Gastrocnemius medialis (tissue), 4 donors: ENCODE measurements around the gene DDIT3. TPM values are rescaled to one million over a fixed set of nuclear protein-coding genes. Genes with fewer than 3 reads are reported as not detected.

Experiments
- ATAC-seq, 2 donors: fragments of 150-250 bp; one replicate each; pipeline ENCODE4 v1.9.1; 2016
- DNase-seq, 2 donors: peaks; one replicate each; pipeline ENCODE4 v3.0.0-alpha.2; 2019
- H3K27ac ChIP-seq, 4 donors: fragments of 200-600 bp; sonication (generic); 1 replicate in 1 of 4; 2 replicates in 3 of 4; pipeline ENCODE4 v1.5.1; 2016 to 2018; ENCODE audit warnings: mild to moderate bottlenecking in 2 of 4, moderate library complexity in 1 of 4
- H3K27me3 ChIP-seq, 3 donors: fragments of 200-600 bp; sonication (generic) in 2 of 3; 1 replicate in 1 of 3; 2 replicates in 2 of 3; pipeline versions ENCODE4 v1.5.1 to v1.6.0; 2016 to 2019; ENCODE audit warnings: mild to moderate bottlenecking in 1 of 3, moderate library complexity in 1 of 3
- H3K36me3 ChIP-seq, 2 donors: fragments of 200-600 bp; sonication (generic) in 1 of 2; one replicate each; pipeline ENCODE4 v1.5.1; 2017 to 2018
- H3K4me1 ChIP-seq, 2 donors: fragments of 200-600 bp; sonication (generic) in 1 of 2; one replicate each; pipeline ENCODE4 v1.5.1; 2016 to 2017; ENCODE audit warnings: mild to moderate bottlenecking in 2 of 2
- H3K4me3 ChIP-seq, 4 donors: fragments of 200-600 bp; sonication (generic) in 3 of 4; 1 replicate in 1 of 4; 2 replicates in 3 of 4; pipeline ENCODE4 v1.5.1; 2016 to 2019; ENCODE audit warnings: mild to moderate bottlenecking in 2 of 4
- H3K9me3 ChIP-seq, 3 donors: fragments of 200-600 bp; sonication (generic) in 2 of 3; 1 replicate in 1 of 3; 2 replicates in 2 of 3; pipeline ENCODE4 v1.5.1; 2016 to 2019
- POLR2A ChIP-seq, 2 donors: fragments of 450-650 bp; IDR thresholded peaks; one replicate each; pipeline ENCODE4 v1.6.1; 2017; ENCODE audit warnings: antibody characterized with exemption in 2 of 2, mild to moderate bottlenecking in 2 of 2, moderate library complexity in 2 of 2
- in situ Hi-C, 4 donors: fragments of 200-750 bp; cut with MboI; loops; one replicate each; pipeline versions ENCODE4 v1.15.0 to v1.8.0; 2017; ENCODE audit warnings: low sequenced_read_pairs in 4 of 4
- intact Hi-C: fragments of 100-400 bp; cut with DNase I; formaldehyde crosslinking; loops from one replicate; pipeline ENCODE4 v1.15.1; 2023; ENCODE audit warnings: low total_unique reads
- total RNA-seq, 4 donors: library from RNA; depleted of rRNA; stranded (reverse); fragments of >200 nt; gene quantifications; one replicate each; pipeline versions ENCODE4 v1.1.0 to v1.2.3, GENCODE V29; 2016
- TF ChIP-seq, protein P1 (sequence below), 5 experiments: fragments of 450-650 bp in 3 of 5; fragments of 200-600 bp in 2 of 5; sonication (generic) in 2 of 5; IDR thresholded peaks in 4 of 5; conservative IDR thresholded peaks in 1 of 5; 1 replicate in 4 of 5; 2 replicates in 1 of 5; pipeline ENCODE4 v1.5.1; 2016 to 2019; ENCODE audit warnings: antibody characterized with exemption in 5 of 5, mild to moderate bottlenecking in 3 of 5, moderate library complexity in 3 of 5

Gene DDIT3
- total RNA-seq, 4 donors from 2014 or later = 11.8 to 46.4 (median 17.1) TPM

GRCh38 chr12:57475271-57476161, 44.8 kb downstream of the DDIT3 start:
- Histone ChIP-seq H3K36me3 (no peaks in the 10 kb centered on the region), H3K27ac (no peak overlapping the region), H3K27me3 (peaks cover 41 to 47% (median 45%) of the 10 kb centered on the region in 3 donors), H3K4me3 (peak overlapping the region; percentile 38 to 74 (median 49)), H3K9me3 (no peaks in the 10 kb centered on the region), H3K4me1 (peaks cover 12% of the 10 kb centered on the region in 2 donors)
- in situ Hi-C loops = no loop called here
- TF ChIP-seq, protein P1, sequence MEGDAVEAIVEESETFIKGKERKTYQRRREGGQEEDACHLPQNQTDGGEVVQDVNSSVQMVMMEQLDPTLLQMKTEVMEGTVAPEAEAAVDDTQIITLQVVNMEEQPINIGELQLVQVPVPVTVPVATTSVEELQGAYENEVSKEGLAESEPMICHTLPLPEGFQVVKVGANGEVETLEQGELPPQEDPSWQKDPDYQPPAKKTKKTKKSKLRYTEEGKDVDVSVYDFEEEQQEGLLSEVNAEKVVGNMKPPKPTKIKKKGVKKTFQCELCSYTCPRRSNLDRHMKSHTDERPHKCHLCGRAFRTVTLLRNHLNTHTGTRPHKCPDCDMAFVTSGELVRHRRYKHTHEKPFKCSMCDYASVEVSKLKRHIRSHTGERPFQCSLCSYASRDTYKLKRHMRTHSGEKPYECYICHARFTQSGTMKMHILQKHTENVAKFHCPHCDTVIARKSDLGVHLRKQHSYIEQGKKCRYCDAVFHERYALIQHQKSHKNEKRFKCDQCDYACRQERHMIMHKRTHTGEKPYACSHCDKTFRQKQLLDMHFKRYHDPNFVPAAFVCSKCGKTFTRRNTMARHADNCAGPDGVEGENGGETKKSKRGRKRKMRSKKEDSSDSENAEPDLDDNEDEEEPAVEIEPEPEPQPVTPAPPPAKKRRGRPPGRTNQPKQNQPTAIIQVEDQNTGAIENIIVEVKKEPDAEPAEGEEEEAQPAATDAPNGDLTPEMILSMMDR (IDR thresholded peaks at IDR 0.05 in 4 of 5, conservative IDR thresholded peaks at IDR 0.05 in 1 of 5) = no peak
- TF ChIP-seq POLR2A (IDR thresholded peaks at IDR 0.05) = no peak
- DNase-seq (no peak), ATAC-seq (peak; percentile 53 to 72)
- intact Hi-C loops = no loop called here

DNA sequence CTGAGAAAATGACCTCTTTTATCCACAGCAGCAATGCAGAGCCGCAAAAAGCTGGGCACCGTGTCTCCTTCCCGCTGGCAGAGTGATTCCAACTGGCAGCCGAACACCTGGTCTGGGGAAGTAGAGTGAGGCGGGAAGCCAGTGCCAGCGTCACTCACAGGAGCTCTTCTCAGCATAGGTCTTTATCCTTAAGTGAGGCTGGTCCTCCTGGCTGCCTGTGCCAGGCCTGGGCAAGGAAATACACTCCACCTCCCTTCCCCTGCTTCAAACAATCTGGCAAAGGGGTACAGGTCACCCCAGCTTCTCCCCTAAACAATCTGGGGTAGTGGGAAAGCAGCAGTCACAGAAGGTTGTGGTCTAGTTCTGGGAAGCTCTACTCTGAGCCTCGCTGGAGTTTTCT, 45.5 kb downstream of the DDIT3 start:
- peaks cover 41 to 47% (median 45%) of the 10 kb centered on the region in 3 donors for H3K27me3 ChIP-seq
- H3K4me1 ChIP-seq = peaks cover 12% of the 10 kb centered on the region in 2 donors
- H3K27ac ChIP-seq = no peak overlapping the region
- ATAC-seq (no peak), DNase-seq (no peak)
- H3K4me3 ChIP-seq = peak overlapping the region; percentile 38 to 74 (median 49)
- in situ Hi-C loops (no loop called here), intact Hi-C loops (no loop called here)
- no peaks in the 10 kb centered on the region for H3K9me3 ChIP-seq
- no peaks in the 10 kb centered on the region for H3K36me3 ChIP-seq
- TF ChIP-seq, protein P1 (IDR thresholded peaks at IDR 0.05 in 4 of 5, conservative IDR thresholded peaks at IDR 0.05 in 1 of 5) = no peak
- no peak for TF ChIP-seq POLR2A (IDR thresholded peaks at IDR 0.05)

DNA sequence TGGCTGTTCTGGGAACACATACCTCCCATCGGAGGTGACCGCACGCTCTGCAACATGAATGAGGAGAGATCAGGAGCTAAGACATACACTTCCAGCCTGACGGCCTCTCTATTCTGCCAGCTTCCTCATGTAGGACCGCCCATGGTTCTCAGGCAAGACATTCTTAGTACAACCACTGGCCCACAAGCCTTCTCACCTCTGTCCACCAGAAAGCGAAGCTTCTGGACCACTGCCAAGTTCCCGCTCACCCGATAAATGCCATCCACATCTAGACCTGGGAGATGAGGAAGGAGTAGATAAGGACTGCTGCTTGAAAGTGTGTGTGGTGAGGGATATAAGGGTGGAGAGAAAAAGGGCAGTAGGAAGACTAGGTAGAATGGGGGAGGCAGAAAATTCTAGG, 45.9 kb downstream of the DDIT3 start:
- H3K9me3 ChIP-seq = no peaks in the 10 kb centered on the region
- TF ChIP-seq, protein P1 (IDR thresholded peaks at IDR 0.05 in 4 of 5, conservative IDR thresholded peaks at IDR 0.05 in 1 of 5) = no peak
- no peak for TF ChIP-seq POLR2A (IDR thresholded peaks at IDR 0.05)
- H3K36me3 ChIP-seq = no peaks in the 10 kb centered on the region
- H3K27ac ChIP-seq = no peak overlapping the region
- H3K4me3 ChIP-seq = no peak overlapping the region
- intact Hi-C loops = no loop called here
- H3K4me1 ChIP-seq = peaks cover 12% of the 10 kb centered on the region in 2 donors
- DNase-seq = no peak
- H3K27me3 ChIP-seq = peaks cover 41 to 47% (median 45%) of the 10 kb centered on the region in 3 donors
- in situ Hi-C loops = no loop called here
- no peak for ATAC-seq

GRCh38 chr12:57473886-57474285, 46.4 kb downstream of the DDIT3 start:
- peaks cover 41 to 47% (median 45%) of the 10 kb centered on the region in 3 donors for H3K27me3 ChIP-seq
- intact Hi-C loops (no loop called here), in situ Hi-C loops (no loop called here)
- DNase-seq = no peak
- no peaks in the 10 kb centered on the region for H3K9me3 ChIP-seq
- TF ChIP-seq POLR2A (IDR thresholded peaks at IDR 0.05) = no peak
- TF ChIP-seq, protein P1 (IDR thresholded peaks at IDR 0.05 in 4 of 5, conservative IDR thresholded peaks at IDR 0.05 in 1 of 5) = no peak
- H3K36me3 ChIP-seq = no peaks in the 10 kb centered on the region
- H3K27ac ChIP-seq = no peak overlapping the region
- peaks cover 12% of the 10 kb centered on the region in 2 donors for H3K4me1 ChIP-seq
- H3K4me3 ChIP-seq = no peak overlapping the region
- ATAC-seq = no peak
